HUES64 (cell line): ENCODE data around the gene UTRN.

Source experiments
- H3K27ac ChIP-seq: 2 replicates; pipeline ENCODE4 v1.7.0; 2013; ENCODE audit warnings: low read depth, low read length, inconsistent platforms
- H3K27me3 ChIP-seq: 2 replicates; pipeline ENCODE4 v1.6.1; 2013; ENCODE audit warnings: mild to moderate bottlenecking, low read length; ENCODE audit not compliant: insufficient read depth
- H3K36me3 ChIP-seq: 2 replicates; pipeline ENCODE4 v1.6.1; 2013; ENCODE audit warnings: mild to moderate bottlenecking, low read length; ENCODE audit not compliant: insufficient read depth
- H3K4me1 ChIP-seq: 2 replicates; pipeline ENCODE4 v1.6.1; 2013; ENCODE audit warnings: mild to moderate bottlenecking, low read length, moderate library complexity; ENCODE audit not compliant: insufficient read depth
- H3K4me3 ChIP-seq: 2 replicates; pipeline ENCODE4 v1.5.1; 2013; ENCODE audit warnings: mild to moderate bottlenecking, low read length, moderate library complexity
- H3K9ac ChIP-seq: 2 replicates; pipeline ENCODE4 v1.6.1; 2013; ENCODE audit warnings: mild to moderate bottlenecking, low read depth, low read length
- H3K9me3 ChIP-seq: 2 replicates; pipeline ENCODE4 v1.6.1; 2013; ENCODE audit warnings: low read depth, low read length; ENCODE audit not compliant: insufficient read depth
- WGBS: fragments of 150-250, 120-280 bp; methylation state at CpG from one replicate; pipeline ENCODE4 v1.1.7; 2013; ENCODE audit warnings: missing lambda C conversion rate; 5-methylcytosine and 5-hydroxymethylcytosine counted together

UTRN gene

GRCh38 chr6:144298194-144298593 lies 13.1 kb downstream of the UTRN start:
- no peak overlapping the region for H3K4me3 ChIP-seq
- H3K4me1 ChIP-seq, result peaks cover 6% of the 10 kb centered on the region; the same call in 1 of the 2 replicates
- H3K9ac ChIP-seq, result no peak overlapping the region
- no peak overlapping the region for H3K27ac ChIP-seq
- WGBS, result 94% methylated on average over 5 of the region's 5 CpGs
- no peaks in the 10 kb centered on the region for H3K27me3 ChIP-seq
- peaks cover 17% of the 10 kb centered on the region for H3K36me3 ChIP-seq
- no peaks in the 10 kb centered on the region for H3K9me3 ChIP-seq

GRCh38 chr6:144298916-144299315 lies 13.8 kb downstream of the UTRN start:
- peaks cover 6% of the 10 kb centered on the region; the same call in 1 of the 2 replicates for H3K4me1 ChIP-seq
- H3K9me3 ChIP-seq, result no peaks in the 10 kb centered on the region
- no peak overlapping the region for H3K9ac ChIP-seq
- no peak overlapping the region for H3K27ac ChIP-seq
- H3K36me3 ChIP-seq, result peaks cover 14% of the 10 kb centered on the region
- no peak overlapping the region for H3K4me3 ChIP-seq
- H3K27me3 ChIP-seq, result no peaks in the 10 kb centered on the region
- WGBS, result 100% methylated on average over 1 of the region's 1 CpG

GRCh38 chr6:144302701-144303372 lies 17.7 kb downstream of the UTRN start:
- no peaks in the 10 kb centered on the region for H3K9me3 ChIP-seq
- peaks cover 12% of the 10 kb centered on the region; the same call in 1 of the 2 replicates for H3K4me1 ChIP-seq
- H3K9ac ChIP-seq, result no peak overlapping the region
- H3K36me3 ChIP-seq, result no peaks in the 10 kb centered on the region
- H3K27me3 ChIP-seq, result no peaks in the 10 kb centered on the region
- H3K4me3 ChIP-seq, result no peak overlapping the region
- WGBS, result 89% methylated on average over 5 of the region's 5 CpGs
- H3K27ac ChIP-seq, result no peak overlapping the region

- WGBS, result 91% methylated on average over 4 of the region's 4 CpGs
- Histone ChIP-seq H3K36me3 (no peaks in the 10 kb centered on the region), H3K9ac (no peak overlapping the region), H3K27ac (no peak overlapping the region), H3K4me1 (peaks cover 12% of the 10 kb centered on the region; the same call in 1 of the 2 replicates), H3K4me3 (no peak overlapping the region), H3K27me3 (no peaks in the 10 kb centered on the region), H3K9me3 (no peaks in the 10 kb centered on the region)
Measured at GRCh38 chr6:144304223-144304848, 19.2 kb downstream of the UTRN start.

- Histone ChIP-seq H3K4me1 (peaks cover 12% of the 10 kb centered on the region; the same call in 1 of the 2 replicates), H3K4me3 (no peak overlapping the region), H3K9me3 (no peaks in the 10 kb centered on the region), H3K27me3 (no peaks in the 10 kb centered on the region), H3K36me3 (no peaks in the 10 kb centered on the region), H3K27ac (no peak overlapping the region), H3K9ac (no peak overlapping the region)
- 89% methylated on average over 1 of the region's 1 CpG for WGBS
Measured at GRCh38 chr6:144305567-144305966, 20.4 kb downstream of the UTRN start.

- 94% methylated on average over 3 of the region's 3 CpGs for WGBS
Measured at GRCh38 chr6:144305985-144306384, 20.9 kb downstream of the UTRN start.

GRCh38 chr6:144307880-144308279 lies 22.7 kb downstream of the UTRN start:
- Histone ChIP-seq H3K9me3 (no peaks in the 10 kb centered on the region), H3K27me3 (no peaks in the 10 kb centered on the region), H3K9ac (no peak overlapping the region), H3K4me1 (peaks cover 17% of the 10 kb centered on the region; the same call in 1 of the 2 replicates), H3K27ac (no peak overlapping the region), H3K4me3 (no peak overlapping the region), H3K36me3 (no peaks in the 10 kb centered on the region)
- WGBS, result 80% methylated on average over 3 of the region's 3 CpGs

More at GRCh38 chr6:144305985-144306384, 20.9 kb downstream of the UTRN start:
- no peaks in the 10 kb centered on the region for H3K36me3 ChIP-seq
- no peak overlapping the region for H3K4me3 ChIP-seq
- no peaks in the 10 kb centered on the region for H3K27me3 ChIP-seq
- H3K27ac ChIP-seq, result no peak overlapping the region
- peaks cover 12% of the 10 kb centered on the region; the same call in 1 of the 2 replicates for H3K4me1 ChIP-seq
- H3K9ac ChIP-seq, result no peak overlapping the region
- H3K9me3 ChIP-seq, result no peaks in the 10 kb centered on the region

- Histone ChIP-seq H3K4me3 (no peak overlapping the region), H3K4me1 (peaks cover 17% of the 10 kb centered on the region; the same call in 1 of the 2 replicates), H3K27me3 (no peaks in the 10 kb centered on the region), H3K9ac (no peak overlapping the region), H3K36me3 (no peaks in the 10 kb centered on the region), H3K27ac (no peak overlapping the region), H3K9me3 (no peaks in the 10 kb centered on the region)
- WGBS, result 96% methylated on average over 4 of the region's 5 CpGs
Measured at GRCh38 chr6:144310765-144311164, 25.6 kb downstream of the UTRN start.

GRCh38 chr6:144311361-144311760 lies 26.2 kb downstream of the UTRN start:
- H3K9ac ChIP-seq, result no peak overlapping the region
- H3K4me1 ChIP-seq, result peaks cover 17% of the 10 kb centered on the region; the same call in 1 of the 2 replicates
- no peak overlapping the region for H3K4me3 ChIP-seq
- 100% methylated on average over 2 of the region's 2 CpGs for WGBS
- H3K27ac ChIP-seq, result no peak overlapping the region
- H3K36me3 ChIP-seq, result no peaks in the 10 kb centered on the region
- no peaks in the 10 kb centered on the region for H3K9me3 ChIP-seq
- H3K27me3 ChIP-seq, result no peaks in the 10 kb centered on the region

- Histone ChIP-seq H3K27ac (no peak overlapping the region), H3K36me3 (no peaks in the 10 kb centered on the region)
- 97% methylated on average over 5 of the region's 5 CpGs for WGBS
Measured at GRCh38 chr6:144314003-144314485, 28.9 kb downstream of the UTRN start.

GRCh38 chr6:144314562-144314961 lies 29.4 kb downstream of the UTRN start:
- no peaks in the 10 kb centered on the region for H3K27me3 ChIP-seq
- H3K4me1 ChIP-seq, result peaks cover 11% of the 10 kb centered on the region; the same call in 1 of the 2 replicates
- no peak overlapping the region for H3K9ac ChIP-seq
- no peaks in the 10 kb centered on the region for H3K36me3 ChIP-seq
- H3K4me3 ChIP-seq, result no peak overlapping the region
- 79% methylated on average over 1 of the region's 1 CpG for WGBS
- no peaks in the 10 kb centered on the region for H3K9me3 ChIP-seq
- no peak overlapping the region for H3K27ac ChIP-seq

More at GRCh38 chr6:144314003-144314485, 28.9 kb downstream of the UTRN start:
- peaks cover 11% of the 10 kb centered on the region; the same call in 1 of the 2 replicates for H3K4me1 ChIP-seq
- no peak overlapping the region for H3K4me3 ChIP-seq
- no peaks in the 10 kb centered on the region for H3K9me3 ChIP-seq
- no peak overlapping the region for H3K9ac ChIP-seq
- H3K27me3 ChIP-seq, result no peaks in the 10 kb centered on the region
